ENCODE results near the gene TRRAP. TPM values are rescaled to one million over a fixed set of nuclear protein-coding genes. Genes with fewer than 3 reads are reported as not detected.

Gene TRRAP
- total RNA-seq, 2 donors from 2014 or later, result 70.1 to 77.2 TPM

GRCh38 chr7:99004216-99004615, 125.9 kb downstream of the TRRAP start:
- no peak overlapping the region for H3K4me3 Mint-ChIP-seq
- H3K4me1 Mint-ChIP-seq, result peaks cover 3% of the 10 kb centered on the region
- H3K9me3 ChIP-seq (ENCODE audit: control insufficient read depth, low read length, poor library complexity, severe bottlenecking), result no peaks in the 10 kb centered on the region
- DNase-seq (no peak), ATAC-seq (no peak)
- H3K27ac Mint-ChIP-seq, result no peak overlapping the region
- no peaks in the 10 kb centered on the region for H3K27me3 Mint-ChIP-seq
- H3K36me3 Mint-ChIP-seq (ENCODE audit: low read depth), result peaks cover 8% of the 10 kb centered on the region

DNA sequence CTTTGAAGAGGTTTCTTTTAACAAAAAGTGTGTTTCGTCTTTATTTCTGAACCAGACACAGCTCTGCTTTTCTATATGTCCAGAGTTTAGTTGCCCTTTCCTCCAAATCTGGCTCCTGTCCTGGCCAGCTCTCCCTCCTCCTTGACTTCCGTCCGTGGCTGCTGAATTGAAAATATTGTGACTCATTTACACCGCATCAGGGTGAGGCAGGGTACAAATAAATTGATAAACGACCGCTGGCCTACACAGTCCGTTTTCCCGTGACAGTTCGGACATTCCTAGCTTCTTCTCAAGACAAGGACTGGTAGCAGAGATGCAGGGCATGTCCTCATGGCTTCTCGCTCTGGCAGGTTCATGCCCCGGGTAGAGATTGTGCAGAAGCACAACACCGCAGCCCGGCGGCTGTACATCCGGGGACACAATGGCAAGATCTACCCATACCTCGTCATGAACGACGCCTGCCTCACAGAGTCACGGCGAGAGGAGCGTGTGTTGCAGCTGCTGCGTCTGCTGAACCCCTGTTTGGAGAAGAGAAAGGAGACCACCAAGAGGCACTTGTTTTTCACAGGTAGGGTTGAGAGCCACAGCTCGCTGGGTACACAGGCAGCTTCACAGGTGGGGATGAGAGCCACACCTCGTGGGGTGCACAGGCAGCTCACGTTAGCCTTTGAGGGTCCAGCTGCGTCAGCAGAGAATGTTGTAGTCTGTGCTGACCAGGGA, 126.6 kb downstream of the TRRAP start:
- H3K27ac Mint-ChIP-seq, result no peak overlapping the region
- no peaks in the 10 kb centered on the region for H3K27me3 Mint-ChIP-seq
- DNase-seq (no peak), ATAC-seq (no peak)
- no peaks in the 10 kb centered on the region for H3K9me3 ChIP-seq (ENCODE audit: control insufficient read depth, low read length, poor library complexity, severe bottlenecking)
- H3K36me3 Mint-ChIP-seq (ENCODE audit: low read depth), result peaks cover 8% of the 10 kb centered on the region
- peaks cover 3% of the 10 kb centered on the region for H3K4me1 Mint-ChIP-seq
- H3K4me3 Mint-ChIP-seq, result no peak overlapping the region

GRCh38 chr7:99005776-99006175, 127.4 kb downstream of the TRRAP start:
- no peaks in the 10 kb centered on the region for H3K27me3 Mint-ChIP-seq
- peaks cover 8% of the 10 kb centered on the region for H3K36me3 Mint-ChIP-seq (ENCODE audit: low read depth)
- H3K4me3 Mint-ChIP-seq, result no peak overlapping the region
- no peak overlapping the region for H3K27ac Mint-ChIP-seq
- no peaks in the 10 kb centered on the region for H3K9me3 ChIP-seq (ENCODE audit: control insufficient read depth, low read length, poor library complexity, severe bottlenecking)
- peaks cover 1% of the 10 kb centered on the region for H3K4me1 Mint-ChIP-seq
- no peak for DNase-seq
- no peak for ATAC-seq

DNA sequence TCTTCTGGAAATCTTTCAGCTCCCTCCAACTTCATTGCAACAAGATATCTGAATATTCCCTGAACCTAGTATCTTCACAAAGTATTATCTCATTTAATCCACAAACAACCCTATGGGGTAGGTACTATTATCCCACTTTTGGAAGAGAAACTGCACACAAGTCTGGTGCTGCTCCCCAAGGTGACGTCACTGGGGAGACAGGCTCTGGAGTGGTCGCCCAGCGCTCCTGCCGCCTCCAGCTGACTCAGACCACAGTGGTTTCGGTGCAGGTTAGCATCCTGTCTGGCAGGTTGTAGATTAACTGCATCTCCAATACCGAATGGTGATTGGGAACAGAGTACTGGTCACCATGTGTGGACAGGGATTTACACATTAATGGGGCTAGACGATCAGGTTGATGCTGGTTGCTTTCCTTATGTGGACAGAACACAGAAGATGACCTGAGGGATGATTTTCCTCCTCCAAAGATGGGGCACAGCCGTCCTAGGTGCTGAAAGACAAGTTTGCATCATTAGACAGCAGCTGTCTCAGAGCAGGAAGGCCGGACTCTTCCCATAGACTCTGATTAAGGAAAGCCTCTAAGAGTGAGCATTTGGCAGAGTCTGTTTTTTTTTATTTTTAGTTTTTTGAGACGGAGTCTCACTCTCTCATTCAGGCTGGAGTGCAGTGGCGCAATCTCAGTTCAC, 128.6 kb downstream of the TRRAP start:
- no peak overlapping the region for H3K4me3 Mint-ChIP-seq
- DNase-seq (no peak), ATAC-seq (no peak)
- H3K36me3 Mint-ChIP-seq (ENCODE audit: low read depth), result peaks cover 5% of the 10 kb centered on the region
- no peak overlapping the region for H3K27ac Mint-ChIP-seq
- H3K4me1 Mint-ChIP-seq, result no peaks in the 10 kb centered on the region
- no peaks in the 10 kb centered on the region for H3K9me3 ChIP-seq (ENCODE audit: control insufficient read depth, low read length, poor library complexity, severe bottlenecking)
- no peaks in the 10 kb centered on the region for H3K27me3 Mint-ChIP-seq

DNA sequence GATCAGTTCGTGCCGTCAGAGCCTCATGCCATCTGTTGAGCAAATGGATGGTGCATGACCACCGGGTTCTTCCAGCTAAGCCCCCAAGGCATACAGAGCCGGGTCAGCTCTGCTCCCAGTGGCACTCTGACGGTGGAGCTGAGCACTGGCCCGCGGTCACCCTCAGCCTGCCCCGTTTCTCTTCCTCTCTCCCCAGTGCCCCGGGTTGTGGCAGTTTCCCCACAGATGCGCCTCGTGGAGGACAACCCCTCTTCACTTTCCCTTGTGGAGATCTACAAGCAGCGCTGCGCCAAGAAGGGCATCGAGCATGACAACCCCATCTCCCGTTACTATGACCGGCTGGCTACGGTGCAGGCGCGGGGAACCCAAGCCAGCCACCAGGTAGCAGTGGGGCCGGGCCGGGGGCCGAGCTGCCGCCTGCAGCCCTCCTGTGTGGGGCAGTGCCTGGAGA, 129.9 kb downstream of the TRRAP start:
- Mint-ChIP-seq H3K36me3 (ENCODE audit: low read depth) (peaks cover 5% of the 10 kb centered on the region), H3K27me3 (no peaks in the 10 kb centered on the region), H3K4me3 (no peak overlapping the region), H3K4me1 (no peaks in the 10 kb centered on the region), H3K27ac (no peak overlapping the region)
- DNase-seq, result no peak
- H3K9me3 ChIP-seq (ENCODE audit: control insufficient read depth, low read length, poor library complexity, severe bottlenecking), result no peaks in the 10 kb centered on the region
- no peak for ATAC-seq

DNA sequence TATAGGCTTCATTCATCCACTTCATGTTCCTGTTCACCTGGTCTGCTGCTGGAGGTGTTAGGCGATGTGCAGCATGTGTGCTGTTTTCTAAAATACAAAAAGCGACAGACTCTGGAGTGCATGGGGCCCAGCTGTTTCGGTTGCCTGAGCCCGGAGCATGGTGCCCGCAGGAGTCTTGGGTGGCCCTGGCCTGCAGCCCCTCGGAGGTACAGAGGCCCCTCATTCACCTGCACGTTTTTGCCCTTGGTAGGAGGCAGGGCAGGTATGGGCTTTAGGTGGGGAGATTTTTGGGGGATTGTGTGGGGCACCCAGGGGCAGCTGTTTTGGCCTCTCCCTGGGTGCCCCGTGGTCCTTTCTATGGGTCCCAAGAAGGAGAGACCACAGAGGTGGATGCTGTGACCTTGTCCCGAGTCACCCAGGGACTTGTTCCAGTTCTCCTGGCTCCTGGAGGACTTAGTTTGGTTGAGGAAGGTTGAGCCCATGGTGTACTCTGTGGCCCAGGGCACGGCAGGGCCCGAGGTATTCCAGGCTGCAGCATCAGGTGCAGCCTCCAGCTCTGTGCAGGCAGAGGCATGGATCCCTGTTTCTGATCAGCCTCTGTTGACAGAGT, 130.7 kb downstream of the TRRAP start:
- no peaks in the 10 kb centered on the region for H3K4me1 Mint-ChIP-seq
- no peaks in the 10 kb centered on the region for H3K27me3 Mint-ChIP-seq
- H3K9me3 ChIP-seq (ENCODE audit: control insufficient read depth, low read length, poor library complexity, severe bottlenecking), result no peaks in the 10 kb centered on the region
- DNase-seq (no peak), ATAC-seq (no peak)
- no peak overlapping the region for H3K27ac Mint-ChIP-seq
- no peak overlapping the region for H3K4me3 Mint-ChIP-seq
- peaks cover 5% of the 10 kb centered on the region for H3K36me3 Mint-ChIP-seq (ENCODE audit: low read depth)

DNA sequence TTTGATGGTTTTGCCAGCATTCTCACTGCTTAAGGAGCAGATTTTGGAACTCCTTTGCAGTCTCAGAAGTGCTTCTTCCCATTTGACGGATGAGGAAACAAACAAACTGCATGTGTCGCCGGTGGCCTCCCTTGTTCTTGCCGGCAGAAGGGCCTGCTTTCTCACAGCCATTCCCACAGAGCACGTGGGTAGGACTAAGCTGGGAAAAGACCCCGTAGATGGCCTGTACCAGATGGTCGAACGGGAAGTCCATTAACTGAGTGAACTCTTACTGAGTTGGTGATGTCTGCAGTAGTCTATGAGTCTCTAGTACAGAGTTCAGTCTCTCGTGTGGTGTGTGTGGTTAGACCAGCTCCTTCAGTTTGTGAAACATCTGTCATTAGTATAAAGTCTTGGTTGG, 131.9 kb downstream of the TRRAP start:
- ATAC-seq, result no peak
- no peak overlapping the region for H3K27ac Mint-ChIP-seq
- no peaks in the 10 kb centered on the region for H3K27me3 Mint-ChIP-seq
- H3K9me3 ChIP-seq (ENCODE audit: control insufficient read depth, low read length, poor library complexity, severe bottlenecking), result no peaks in the 10 kb centered on the region
- no peak overlapping the region for H3K4me3 Mint-ChIP-seq
- H3K36me3 Mint-ChIP-seq (ENCODE audit: low read depth), result peaks cover 5% of the 10 kb centered on the region
- no peak for DNase-seq
- H3K4me1 Mint-ChIP-seq, result no peaks in the 10 kb centered on the region

- H3K9me3 ChIP-seq (ENCODE audit: control insufficient read depth, low read length, poor library complexity, severe bottlenecking), result no peaks in the 10 kb centered on the region
- DNase-seq (no peak), ATAC-seq (no peak)
- no peak overlapping the region for H3K27ac Mint-ChIP-seq
- no peaks in the 10 kb centered on the region for H3K27me3 Mint-ChIP-seq
- H3K36me3 Mint-ChIP-seq (ENCODE audit: low read depth), result peaks cover 5% of the 10 kb centered on the region
- no peak overlapping the region for H3K4me3 Mint-ChIP-seq
- H3K4me1 Mint-ChIP-seq, result peaks cover 1% of the 10 kb centered on the region
Observed at GRCh38 chr7:99011341-99011705, 133.0 kb downstream of the TRRAP start.

DNA sequence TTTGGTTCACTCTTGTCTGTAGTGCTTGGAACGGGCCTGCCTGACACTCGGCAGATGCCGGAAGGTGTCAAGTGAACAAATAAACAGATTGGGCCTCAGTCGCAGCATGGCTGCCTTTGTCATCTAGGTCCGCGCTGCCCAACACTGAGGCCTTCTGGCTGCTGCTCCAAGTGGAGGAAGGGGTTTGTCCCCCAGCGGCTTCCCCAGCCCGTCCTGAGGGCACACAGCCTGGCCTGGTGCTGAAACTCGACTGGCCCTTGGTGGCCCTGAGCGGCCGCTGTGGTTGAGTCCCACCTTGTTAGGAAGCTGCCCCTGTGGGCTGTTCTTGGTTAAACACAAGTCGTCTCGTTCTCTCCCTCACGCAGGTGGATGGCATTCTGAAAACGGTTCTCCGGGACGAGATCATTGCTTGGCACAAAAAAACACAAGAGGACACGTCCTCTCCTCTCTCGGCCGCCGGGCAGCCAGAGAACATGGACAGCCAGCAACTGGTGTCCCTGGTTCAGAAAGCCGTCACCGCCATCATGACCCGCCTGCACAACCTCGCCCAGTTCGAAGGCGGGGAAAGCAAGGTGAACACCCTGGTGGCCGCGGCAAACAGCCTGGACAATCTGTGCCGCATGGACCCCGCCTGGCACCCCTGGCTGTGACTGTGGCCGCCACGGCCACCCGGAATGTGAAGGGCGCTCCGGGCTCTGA, 133.5 kb downstream of the TRRAP start:
- peaks cover 5% of the 10 kb centered on the region for H3K36me3 Mint-ChIP-seq (ENCODE audit: low read depth)
- H3K27ac Mint-ChIP-seq, result no peak overlapping the region
- H3K9me3 ChIP-seq (ENCODE audit: control insufficient read depth, low read length, poor library complexity, severe bottlenecking), result no peaks in the 10 kb centered on the region
- no peaks in the 10 kb centered on the region for H3K27me3 Mint-ChIP-seq
- no peak overlapping the region for H3K4me3 Mint-ChIP-seq
- ATAC-seq (no peak), DNase-seq (no peak)
- peaks cover 7% of the 10 kb centered on the region for H3K4me1 Mint-ChIP-seq

- ATAC-seq (no peak), DNase-seq (no peak)
- Mint-ChIP-seq H3K36me3 (ENCODE audit: low read depth) (peaks cover 5% of the 10 kb centered on the region), H3K27ac (no peak overlapping the region), H3K27me3 (no peaks in the 10 kb centered on the region), H3K4me3 (no peak overlapping the region), H3K4me1 (peaks cover 7% of the 10 kb centered on the region)
- no peaks in the 10 kb centered on the region for H3K9me3 ChIP-seq (ENCODE audit: control insufficient read depth, low read length, poor library complexity, severe bottlenecking)
Observed at GRCh38 chr7:99012722-99013121, 134.4 kb downstream of the TRRAP start.

DNA sequence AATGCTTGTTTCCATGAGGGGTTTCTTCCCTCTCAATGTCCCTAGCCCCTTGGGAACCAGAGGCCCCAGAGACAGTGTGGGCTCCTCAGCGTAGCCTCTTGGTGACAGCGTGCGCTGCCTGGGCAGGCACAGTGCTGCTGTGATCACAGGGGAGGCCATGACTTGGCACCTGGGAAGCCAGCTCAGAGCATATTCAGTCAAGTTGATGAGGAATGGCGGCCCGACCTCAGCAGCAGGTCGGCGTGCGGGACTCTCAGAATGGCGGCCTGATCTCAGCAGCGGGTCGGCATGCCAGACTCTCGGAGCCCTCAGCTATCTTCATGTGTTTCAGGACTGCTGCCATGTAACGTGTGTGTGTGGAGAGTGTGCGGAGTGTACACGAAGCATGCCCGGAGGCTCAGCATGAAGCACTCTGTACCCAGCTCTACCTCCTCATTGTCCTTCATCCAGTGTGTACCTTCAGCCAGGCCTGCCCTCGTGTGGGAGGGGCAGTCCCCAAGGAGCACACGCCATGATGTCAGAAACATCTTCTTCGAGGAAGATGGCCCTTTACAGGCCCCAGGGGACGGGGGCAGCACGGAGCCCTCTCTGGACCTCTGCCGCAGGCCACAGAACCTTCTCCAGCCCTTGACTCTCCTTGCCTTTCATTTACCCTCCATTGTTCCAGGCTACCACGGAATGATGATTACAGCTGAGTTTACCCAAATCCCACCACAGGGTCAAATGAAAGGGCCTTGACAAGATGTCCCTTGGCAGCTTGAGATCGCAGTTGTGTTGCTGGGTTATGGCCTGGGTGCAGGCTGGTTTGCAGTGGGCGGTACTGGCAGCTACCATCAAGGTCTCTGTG, 135.2 kb downstream of the TRRAP start:
- DNase-seq (no peak), ATAC-seq (no peak)
- H3K9me3 ChIP-seq (ENCODE audit: control insufficient read depth, low read length, poor library complexity, severe bottlenecking), result no peaks in the 10 kb centered on the region
- Mint-ChIP-seq H3K4me1 (peaks cover 7% of the 10 kb centered on the region), H3K27ac (no peak overlapping the region), H3K27me3 (no peaks in the 10 kb centered on the region), H3K36me3 (ENCODE audit: low read depth) (peaks cover 5% of the 10 kb centered on the region), H3K4me3 (no peak overlapping the region)

DNA sequence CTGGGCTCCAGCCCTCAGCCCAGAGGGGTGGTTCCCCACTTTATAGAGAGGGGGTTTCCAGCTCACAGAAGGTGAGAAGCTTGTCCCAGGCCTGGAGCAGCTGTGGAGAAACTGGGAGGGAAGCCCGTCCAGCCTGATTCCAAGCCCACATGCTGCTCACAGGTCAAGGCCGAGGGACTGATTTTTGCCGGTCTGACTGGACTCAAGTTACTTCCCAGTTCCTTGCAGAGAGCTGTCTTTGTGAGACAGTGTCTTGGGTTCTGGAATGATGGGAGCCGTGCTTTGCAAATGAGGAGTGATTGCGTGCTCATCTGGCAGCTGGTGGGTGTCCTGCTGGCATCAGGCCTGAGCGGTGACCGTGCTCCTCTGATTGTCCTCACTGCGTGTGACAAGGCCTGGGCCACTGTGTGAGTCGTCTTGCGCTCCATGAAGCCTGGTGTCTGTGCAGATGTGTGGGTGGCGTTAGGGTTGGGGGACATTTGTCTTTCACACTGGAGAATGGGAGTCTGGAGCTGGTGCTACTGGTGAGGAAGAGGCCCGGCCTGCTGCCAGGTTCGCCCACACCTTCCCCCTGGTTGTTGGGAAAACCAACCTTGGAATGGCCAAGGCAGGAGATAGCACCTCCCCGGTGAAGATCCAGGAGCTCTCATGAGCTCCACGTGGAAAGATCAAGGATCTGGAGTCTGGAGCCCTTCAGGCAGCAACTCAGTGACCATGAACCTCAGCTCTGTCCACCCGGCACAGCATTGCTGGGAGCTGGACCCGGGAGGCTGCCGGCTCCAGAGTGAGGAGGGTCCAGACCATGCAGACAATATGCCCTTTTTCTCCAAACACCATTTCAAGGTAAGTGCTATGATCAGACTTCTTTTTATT, 136.0 kb downstream of the TRRAP start:
- no peaks in the 10 kb centered on the region for H3K9me3 ChIP-seq (ENCODE audit: control insufficient read depth, low read length, poor library complexity, severe bottlenecking)
- no peak overlapping the region for H3K27ac Mint-ChIP-seq
- peaks cover 5% of the 10 kb centered on the region for H3K36me3 Mint-ChIP-seq (ENCODE audit: low read depth)
- no peak for ATAC-seq
- DNase-seq, result no peak
- peaks cover 7% of the 10 kb centered on the region for H3K4me1 Mint-ChIP-seq
- no peak overlapping the region for H3K4me3 Mint-ChIP-seq
- H3K27me3 Mint-ChIP-seq, result no peaks in the 10 kb centered on the region
